ENCODE measurements around the gene GSTP1. TPM values are rescaled to one million over a fixed set of nuclear protein-coding genes. Genes with fewer than 3 reads are reported as not detected.

The GSTP1 gene
- total RNA-seq, 6 donors from 2014 or later: 600 to 1,952 (median 1,144) TPM

GRCh38 chr11:67605231-67606011, 21.8 kb downstream of the GSTP1 start:
- no peak for TF ChIP-seq POLR2A (IDR thresholded peaks at IDR 0.05)
- TF ChIP-seq EP300 (IDR thresholded peaks at IDR 0.05): no peak
- TF ChIP-seq CTCF (IDR thresholded peaks at IDR 0.05): no peak
- TF ChIP-seq POLR2AphosphoS5 (IDR thresholded peaks at IDR 0.05): no peak
- H3K27me3 ChIP-seq: no peaks in the 10 kb centered on the region
- H3K9me3 ChIP-seq: no peaks in the 10 kb centered on the region
- peak overlapping the region; percentile 80 to 91 (median 88) for H3K27ac ChIP-seq
- ATAC-seq (ENCODE audit: low FRiP score in 2 of 2): no peak
- H3K36me3 ChIP-seq: peaks cover 9 to 21% (median 15%) of the 10 kb centered on the region in 4 donors
- no peak for DNase-seq
- WGBS, 2 donors: 67 to 71% methylated on average over 7 to 11 of the region's 11 CpGs
- H3K4me1 ChIP-seq: peaks cover 14 to 24% (median 20%) of the 10 kb centered on the region in 4 donors
- no peak overlapping the region for H3K4me3 ChIP-seq

GRCh38 chr11:67606093-67606491, 22.5 kb downstream of the GSTP1 start:
- H3K4me3 ChIP-seq: peak overlapping the region; percentile 86 to 100 (median 92)
- ATAC-seq (ENCODE audit: low FRiP score in 2 of 2) (peak; percentile 36 to 66), DNase-seq (no peak)
- H3K9me3 ChIP-seq: no peaks in the 10 kb centered on the region
- WGBS, 2 donors: 37 to 69% methylated on average over 7 to 13 of the region's 17 CpGs
- H3K36me3 ChIP-seq: peaks cover 16 to 28% (median 22%) of the 10 kb centered on the region in 4 donors
- TF ChIP-seq CTCF (IDR thresholded peaks at IDR 0.05) (no peak), POLR2AphosphoS5 (IDR thresholded peaks at IDR 0.05) (peak in 1 of 2 donors; percentile 2), POLR2A (IDR thresholded peaks at IDR 0.05) (no peak)
- H3K27me3 ChIP-seq: no peaks in the 10 kb centered on the region
- H3K4me1 ChIP-seq: peaks cover 14 to 24% (median 20%) of the 10 kb centered on the region in 4 donors
- peak overlapping the region; percentile 80 to 91 (median 88) for H3K27ac ChIP-seq

- DNase-seq: peak; percentile 98 to 99
- Histone ChIP-seq H3K36me3 (peaks cover 18 to 34% (median 28%) of the 10 kb centered on the region in 4 donors), H3K27me3 (no peaks in the 10 kb centered on the region), H3K4me1 (peaks cover 14 to 24% (median 20%) of the 10 kb centered on the region in 4 donors), H3K9me3 (no peaks in the 10 kb centered on the region), H3K27ac (peak within 1 kb of the TSS; percentile 80 to 91 (median 88)), H3K4me3 (peak within 1 kb of the TSS; percentile 86 to 100 (median 92))
- 0 to 1% methylated on average over 17 to 58 of the region's 69 CpGs for WGBS, 2 donors
- TF ChIP-seq EP300 (IDR thresholded peaks at IDR 0.05) (peak in 1 of 4 donors; percentile 35), CTCF (IDR thresholded peaks at IDR 0.05) (peak; percentile 66 to 97 (median 96)), POLR2AphosphoS5 (IDR thresholded peaks at IDR 0.05) (peak; percentile 93 to 96), POLR2A (IDR thresholded peaks at IDR 0.05) (peak in 3 of 4 donors; percentile 17 to 74 (median 68))
- peak; percentile 98 to 99 for ATAC-seq (ENCODE audit: low FRiP score in 2 of 2)
These were observed 23.1 kb downstream of the GSTP1 start, which contains the start of gene NDUFV1 for GRCh38 chr11:67606492-67607295. Gene NDUFV1, plus strand, starts transcription at chr11:67606936. Its CDS starts 69 bp downstream, at chr11:67607005.

GRCh38 chr11:67607507-67607906, 23.9 kb downstream of the GSTP1 start:
- no peak for TF ChIP-seq EP300 (IDR thresholded peaks at IDR 0.05)
- TF ChIP-seq POLR2A (IDR thresholded peaks at IDR 0.05): no peak
- TF ChIP-seq POLR2AphosphoS5 (IDR thresholded peaks at IDR 0.05): no peak
- no peak for TF ChIP-seq CTCF (IDR thresholded peaks at IDR 0.05)
- H3K4me3 ChIP-seq: peak overlapping the region; percentile 86 to 100 (median 92)
- no peak for DNase-seq
- H3K4me1 ChIP-seq: peaks cover 14 to 24% (median 20%) of the 10 kb centered on the region in 4 donors
- H3K36me3 ChIP-seq: peaks cover 18 to 42% (median 35%) of the 10 kb centered on the region in 4 donors
- no peaks in the 10 kb centered on the region for H3K27me3 ChIP-seq
- ATAC-seq (ENCODE audit: low FRiP score in 2 of 2): no peak
- H3K27ac ChIP-seq: peak overlapping the region in 3 of 4 donors; percentile 80 to 91 (median 90)
- no peaks in the 10 kb centered on the region for H3K9me3 ChIP-seq
- WGBS, 2 donors: 51 to 64% methylated on average over 8 to 9 of the region's 9 CpGs

Data from upper lobe of left lung (tissue), 6 donors.